Esophagus (tissue), 2 donors: ENCODE measurements around the gene FGF5. TPM values are rescaled to one million over a fixed set of nuclear protein-coding genes. Genes with fewer than 3 reads are reported as not detected.

Source experiments
- H3K27ac ChIP-seq, 2 donors: one replicate each; pipeline ENCODE4 v1.5.1; 2013; ENCODE audit warnings: low read depth in 2 of 2, mild to moderate bottlenecking in 2 of 2, inconsistent platforms in 1 of 2, low read length in 1 of 2, moderate library complexity in 1 of 2
- H3K27me3 ChIP-seq, 2 donors: one replicate each; pipeline ENCODE4 v1.6.1; 2013; ENCODE audit warnings: low read length in 2 of 2, control low read depth in 1 of 2, mild to moderate bottlenecking in 1 of 2; ENCODE audit not compliant: insufficient read depth in 2 of 2, control insufficient read depth in 1 of 2
- H3K36me3 ChIP-seq, 2 donors: one replicate each; pipeline ENCODE4 v1.6.1; 2013; ENCODE audit warnings: low read length in 1 of 2; ENCODE audit not compliant: control insufficient read depth in 2 of 2, insufficient read depth in 2 of 2
- H3K4me1 ChIP-seq, 2 donors: one replicate each; pipeline ENCODE4 v1.6.1; 2013; ENCODE audit warnings: low read length in 1 of 2; ENCODE audit not compliant: control insufficient read depth in 2 of 2, insufficient read depth in 2 of 2
- H3K4me3 ChIP-seq, 2 donors: one replicate each; pipeline ENCODE4 v1.5.1; 2013; ENCODE audit warnings: low read length in 2 of 2, mild to moderate bottlenecking in 2 of 2, low read depth in 1 of 2, moderate library complexity in 1 of 2
- H3K9me3 ChIP-seq, 2 donors: one replicate each; pipeline ENCODE4 v1.6.1; 2013; ENCODE audit warnings: mild to moderate bottlenecking in 2 of 2, low read depth in 1 of 2, low read length in 1 of 2, moderate library complexity in 1 of 2; ENCODE audit not compliant: control insufficient read depth in 2 of 2, insufficient read depth in 1 of 2
- WGBS, 2 donors: extraction: QIAGEN DNeasy Blood & Tissue Kit; methylation state at CpG; one replicate each; pipeline ENCODE4 v1.1.7; 2013; 5-methylcytosine and 5-hydroxymethylcytosine counted together
- polyA plus RNA-seq, 2 donors: library from polyadenylated mRNA; stranded (reverse); fragments of 200-250 nt; gene quantifications; one replicate each; pipeline ENCODE4 v1.2.3, GENCODE V29; 2013
- donor health status: healthy with polysubstance abuse.
- donor health status: Bipolar disorder and iron deficiency.

Gene FGF5
- polyA plus RNA-seq, 2 donors: 0.01 to 0.04 TPM

GRCh38 chr4:80321341-80321740, 54.9 kb downstream of the FGF5 start:
- no peak overlapping the region for H3K27ac ChIP-seq
- no peaks in the 10 kb centered on the region for H3K36me3 ChIP-seq
- H3K27me3 ChIP-seq: no peaks in the 10 kb centered on the region
- no peaks in the 10 kb centered on the region for H3K9me3 ChIP-seq
- 91 to 92% methylated on average over 8 of the region's 8 CpGs for WGBS, 2 donors
- no peaks in the 10 kb centered on the region for H3K4me1 ChIP-seq
- H3K4me3 ChIP-seq: no peak overlapping the region

- WGBS, 2 donors: 77 to 79% methylated on average over 4 of the region's 4 CpGs
- no peaks in the 10 kb centered on the region for H3K36me3 ChIP-seq
- H3K4me3 ChIP-seq: no peak overlapping the region
- H3K27me3 ChIP-seq: no peaks in the 10 kb centered on the region
- no peaks in the 10 kb centered on the region for H3K9me3 ChIP-seq
- H3K27ac ChIP-seq: no peak overlapping the region
- no peaks in the 10 kb centered on the region for H3K4me1 ChIP-seq
These were observed 55.3 kb downstream of the FGF5 start for GRCh38 chr4:80321776-80322175.

GRCh38 chr4:80322716-80323115, 56.3 kb downstream of the FGF5 start:
- H3K36me3 ChIP-seq: no peaks in the 10 kb centered on the region
- no peaks in the 10 kb centered on the region for H3K9me3 ChIP-seq
- H3K27ac ChIP-seq: no peak overlapping the region
- no peaks in the 10 kb centered on the region for H3K27me3 ChIP-seq
- H3K4me1 ChIP-seq: no peaks in the 10 kb centered on the region
- no peak overlapping the region for H3K4me3 ChIP-seq

DNA sequence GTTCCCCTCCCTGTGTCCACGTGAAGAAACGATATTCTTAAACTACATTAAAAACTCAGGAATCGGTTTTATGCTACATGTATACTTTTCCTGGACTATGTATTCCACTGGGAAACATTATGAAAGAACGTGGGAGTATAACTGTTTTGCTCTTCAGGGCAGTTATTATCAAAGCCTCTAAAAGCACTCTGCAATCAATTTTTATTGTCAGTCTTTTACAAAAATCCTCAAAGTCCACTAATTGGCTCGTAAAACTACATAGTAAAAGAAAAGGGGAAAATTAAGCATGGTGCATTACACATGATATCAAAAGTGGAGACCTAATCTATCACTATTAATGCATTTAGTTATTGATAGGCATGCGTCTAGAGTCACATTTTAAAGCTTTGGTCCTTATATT, 57.7 kb downstream of the FGF5 start:
- Histone ChIP-seq H3K36me3 (no peaks in the 10 kb centered on the region), H3K27ac (no peak overlapping the region), H3K9me3 (no peaks in the 10 kb centered on the region), H3K27me3 (no peaks in the 10 kb centered on the region), H3K4me1 (no peaks in the 10 kb centered on the region), H3K4me3 (no peak overlapping the region)
- WGBS, 2 donors: 78 to 86% methylated on average over 6 of the region's 6 CpGs

DNA sequence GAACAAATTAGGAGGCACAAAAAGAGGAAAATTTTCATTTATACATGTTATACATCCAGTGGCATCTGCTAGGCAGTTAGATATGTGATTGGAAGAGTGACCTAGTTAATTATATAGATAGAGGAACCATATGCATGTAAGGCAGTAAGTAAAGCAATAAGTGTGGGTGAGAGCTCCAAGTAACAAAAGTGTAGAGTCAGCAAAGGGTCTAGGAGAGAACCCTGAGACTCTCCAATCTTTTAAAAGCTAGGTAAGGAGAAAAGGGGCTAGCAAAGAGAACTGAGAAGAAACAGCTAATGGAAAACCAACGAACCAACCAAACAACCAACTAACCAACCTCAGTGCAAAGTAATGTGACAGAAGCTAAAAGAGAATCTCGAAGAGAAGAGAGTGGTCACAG, 65.2 kb downstream of the FGF5 start:
- Histone ChIP-seq H3K27me3 (no peaks in the 10 kb centered on the region), H3K27ac (no peak overlapping the region), H3K36me3 (no peaks in the 10 kb centered on the region), H3K9me3 (no peaks in the 10 kb centered on the region), H3K4me1 (peaks cover 2 to 4% of the 10 kb centered on the region in 2 donors), H3K4me3 (no peak overlapping the region)
- 68 to 78% methylated on average over 2 of the region's 2 CpGs for WGBS, 2 donors

- H3K4me1 ChIP-seq: peaks cover 2 to 4% of the 10 kb centered on the region in 2 donors
- no peaks in the 10 kb centered on the region for H3K9me3 ChIP-seq
- WGBS, 2 donors: 58 to 62% methylated on average over 4 of the region's 4 CpGs
- no peak overlapping the region for H3K4me3 ChIP-seq
- H3K27ac ChIP-seq: no peak overlapping the region
- H3K36me3 ChIP-seq: no peaks in the 10 kb centered on the region
- no peaks in the 10 kb centered on the region for H3K27me3 ChIP-seq
These were observed 66.7 kb downstream of the FGF5 start for GRCh38 chr4:80333121-80333520.

DNA sequence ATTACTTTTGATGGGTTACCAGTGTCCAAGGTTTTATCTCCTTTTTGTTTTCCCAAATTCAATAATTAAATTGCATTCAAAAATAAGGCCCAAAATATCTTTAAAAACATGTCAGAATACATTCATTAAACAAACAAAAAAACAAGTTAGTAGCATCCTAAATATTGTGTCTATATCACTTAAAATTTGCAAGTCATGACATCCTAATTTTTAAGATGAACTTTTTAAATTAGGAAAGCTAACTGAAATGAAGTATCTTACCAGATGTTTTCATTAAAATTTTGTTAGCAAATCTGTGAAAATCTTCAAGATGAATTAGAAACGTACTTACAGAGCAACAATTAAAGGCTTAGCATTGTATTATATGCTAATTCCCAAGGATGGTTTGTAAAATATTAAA, 68.1 kb downstream of the FGF5 start:
- 70 to 75% methylated on average over 1 of the region's 1 CpG for WGBS, 2 donors
- peaks cover 0 to 3% of the 10 kb centered on the region in 2 donors for H3K27me3 ChIP-seq
- H3K9me3 ChIP-seq: no peaks in the 10 kb centered on the region
- H3K4me1 ChIP-seq: peaks cover 2 to 4% of the 10 kb centered on the region in 2 donors
- no peak overlapping the region for H3K27ac ChIP-seq
- no peak overlapping the region for H3K4me3 ChIP-seq
- no peaks in the 10 kb centered on the region for H3K36me3 ChIP-seq

- Histone ChIP-seq H3K27ac (no peak overlapping the region), H3K27me3 (peaks cover 0 to 3% of the 10 kb centered on the region in 2 donors), H3K4me1 (peaks cover 2 to 4% of the 10 kb centered on the region in 2 donors), H3K4me3 (peak overlapping the region; percentile 47 to 50), H3K36me3 (no peaks in the 10 kb centered on the region), H3K9me3 (no peaks in the 10 kb centered on the region)
- 8 to 16% methylated on average over 3 of the region's 3 CpGs for WGBS, 2 donors
These were observed 68.7 kb downstream of the FGF5 start for GRCh38 chr4:80335226-80335553.

- H3K4me1 ChIP-seq: peaks cover 2 to 4% of the 10 kb centered on the region in 2 donors
- H3K9me3 ChIP-seq: no peaks in the 10 kb centered on the region
- H3K27ac ChIP-seq: no peak within 1 kb of the TSS
- no peaks in the 10 kb centered on the region for H3K36me3 ChIP-seq
- H3K4me3 ChIP-seq: peak within 1 kb of the TSS; percentile 47 to 50
- WGBS, 2 donors: 1 to 2% methylated on average over 49 of the region's 49 CpGs
- H3K27me3 ChIP-seq: peaks cover 0 to 3% of the 10 kb centered on the region in 2 donors
These were observed 69.3 kb downstream of the FGF5 start, which contains the start of gene CFAP299 for GRCh38 chr4:80335554-80336358. TSS of gene CFAP299 (plus strand) at chr4:80335730.

DNA sequence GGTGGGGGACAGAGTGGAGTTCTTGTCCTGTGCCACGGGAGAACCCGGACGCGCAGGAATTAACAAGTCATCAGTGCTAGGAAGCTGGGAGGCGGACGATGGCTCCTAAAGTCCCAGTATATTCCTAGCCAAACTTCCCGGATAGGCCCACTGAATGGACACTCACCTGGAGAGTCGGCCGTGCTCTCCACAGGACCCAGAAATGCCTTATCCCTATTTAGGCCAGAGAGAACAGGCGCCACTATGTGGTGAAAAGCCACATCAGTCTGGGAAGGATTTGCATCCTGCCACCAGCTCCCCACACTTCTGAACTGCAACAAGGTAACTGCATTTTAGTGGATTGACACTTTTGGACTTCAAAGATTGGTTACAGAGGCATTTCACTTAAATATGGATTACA, 70.1 kb downstream of the FGF5 start:
- Histone ChIP-seq H3K27ac (no peak overlapping the region), H3K4me3 (no peak overlapping the region), H3K27me3 (peaks cover 0 to 3% of the 10 kb centered on the region in 2 donors), H3K4me1 (peaks cover 2 to 4% of the 10 kb centered on the region in 2 donors), H3K36me3 (no peaks in the 10 kb centered on the region), H3K9me3 (no peaks in the 10 kb centered on the region)
- 20 to 30% methylated on average over 10 of the region's 10 CpGs for WGBS, 2 donors
